Activated CD4-positive, alpha-beta T cell treated with anti-CD3 and anti-CD28 coated beads, Interleukin-2, amount 50 U/mL, for 16 hours (primary cell): ENCODE data around the gene LCE3B.
"Not testable (repeated sequence)": the region's sequence is repeated elsewhere in the genome, so short reads cannot be mapped to it uniquely, and the experiment has no call there.

Source experiments
- DNase-seq: peaks from one replicate; pipeline ENCODE4 v3.0.0-alpha.2; 2020

Gene LCE3B, protein sequence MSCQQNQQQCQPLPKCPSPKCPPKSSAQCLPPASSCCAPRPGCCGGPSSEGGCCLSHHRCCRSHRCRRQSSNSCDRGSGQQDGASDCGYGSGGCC

DNA sequence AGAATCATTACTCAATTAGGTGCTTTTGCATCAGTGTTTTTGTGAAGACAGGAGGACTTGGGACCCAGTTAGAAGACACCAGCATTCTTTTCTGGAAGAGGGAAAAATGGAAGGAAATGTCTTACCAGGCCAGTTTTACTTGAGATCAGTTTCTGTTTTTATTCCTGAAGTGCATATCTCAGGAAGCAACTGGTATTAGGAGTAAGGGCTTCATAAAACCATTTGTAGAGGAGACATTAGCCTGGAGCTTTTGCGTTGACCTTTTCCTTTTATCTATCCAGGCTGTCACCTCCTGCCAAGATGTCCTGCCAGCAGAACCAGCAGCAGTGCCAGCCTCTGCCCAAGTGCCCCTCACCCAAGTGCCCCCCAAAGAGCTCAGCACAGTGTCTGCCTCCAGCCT lies at the start of gene LCE3B:
Gene LCE3B, plus strand, starts transcription at position 301 of the 400 bp plus-strand sequence. Its CDS starts 0 bp downstream, at position 301.
- no peak for DNase-seq

DNA sequence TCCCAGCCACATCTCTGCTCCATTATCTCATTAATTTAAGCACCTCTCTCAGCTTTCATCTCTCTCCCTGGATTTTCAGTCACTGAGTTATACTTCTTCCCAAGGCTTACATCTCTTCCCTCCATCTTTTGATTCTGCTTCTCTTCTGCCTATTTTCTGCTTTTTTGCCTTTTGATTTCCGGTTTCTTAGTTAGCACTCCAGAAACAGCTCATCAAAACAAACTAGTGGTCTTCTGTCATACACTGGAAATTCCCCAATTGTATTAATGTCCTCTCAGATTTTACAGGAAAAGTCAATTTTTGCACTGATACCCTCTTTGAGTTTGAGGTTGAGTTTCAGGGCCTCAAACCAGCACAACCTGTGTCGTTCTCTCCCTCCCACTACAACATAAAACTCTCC lies 48.5 kb upstream of the LCE3B start:
- no peak for DNase-seq

DNA sequence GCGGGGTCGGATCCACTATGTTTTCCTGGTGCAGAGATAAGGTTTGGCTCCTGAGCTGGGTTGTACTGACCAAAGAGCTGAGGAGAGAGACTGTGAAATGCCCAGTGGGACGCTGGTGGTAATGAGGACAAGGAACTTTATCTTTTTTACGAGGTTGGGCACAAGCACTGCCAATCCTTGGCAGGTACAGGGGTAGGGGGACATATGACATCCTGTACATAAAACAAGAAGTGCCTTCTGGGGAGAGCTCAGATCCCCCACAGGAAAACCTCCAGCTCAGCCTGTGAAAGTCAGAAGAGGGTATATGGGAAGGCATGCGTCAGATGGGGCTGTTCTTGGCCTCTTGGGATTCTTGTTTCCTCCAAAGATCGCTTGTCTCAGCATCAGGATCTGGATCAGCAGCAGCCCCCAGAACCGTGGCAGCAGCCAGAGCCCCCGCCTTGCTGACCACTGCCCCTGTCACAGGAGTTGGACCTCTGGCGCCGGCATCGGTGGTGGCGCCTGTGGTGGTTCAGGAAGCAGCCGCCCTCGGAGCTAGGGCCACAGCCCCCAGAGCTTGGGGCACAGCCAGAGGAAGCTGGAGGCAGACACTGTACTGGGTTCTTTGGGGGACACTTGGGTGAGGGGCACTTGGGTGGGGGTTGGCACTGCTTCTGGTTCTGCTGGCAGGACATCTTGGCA lies 47.9 kb upstream of the LCE3B start:
- DNase-seq, result no peak

DNA sequence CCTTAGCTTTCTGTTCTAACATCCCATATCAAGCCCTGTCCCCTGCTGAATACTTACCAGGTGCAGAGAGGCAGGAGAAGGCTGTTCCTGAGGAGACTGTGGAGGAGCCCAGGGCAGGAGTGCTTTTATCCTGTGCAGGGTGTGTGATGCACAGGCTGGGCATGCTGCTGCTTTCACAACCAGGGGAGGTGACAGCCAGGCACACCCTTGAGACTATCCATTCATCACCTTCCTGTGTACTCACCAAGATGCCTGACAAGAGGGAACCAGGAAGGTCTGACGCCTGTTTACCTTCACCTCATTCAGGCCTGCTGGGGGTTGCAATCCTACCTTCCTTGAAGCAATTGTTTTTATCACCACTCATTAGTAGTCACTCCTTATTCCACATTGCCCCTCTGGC lies 46.9 kb upstream of the LCE3B start, which contains the start of gene LCE3E:
Gene LCE3E, minus strand, starts transcription at position 100 of the 400 bp plus-strand sequence. CDS start 572 bp downstream, outside the sequence.
- no peak for DNase-seq

DNA sequence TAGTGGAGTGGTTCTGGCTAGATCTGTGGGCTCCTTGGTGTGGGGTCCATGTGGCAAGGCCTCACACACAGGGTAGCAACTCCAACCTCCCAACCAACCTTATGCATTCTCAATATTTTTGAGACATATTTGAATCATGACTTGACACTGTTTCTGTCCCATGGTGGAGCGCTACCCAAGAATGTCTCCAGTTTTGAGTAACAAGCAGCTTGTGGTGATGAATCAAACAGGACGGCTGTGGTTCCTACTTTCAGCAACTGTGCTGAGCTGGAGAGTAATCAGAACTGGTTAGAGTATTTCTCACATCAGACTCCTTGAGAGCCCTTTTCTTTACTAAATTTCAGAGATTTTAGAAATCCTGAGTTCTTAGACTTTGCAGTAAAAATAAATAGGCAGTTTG lies 36.4 kb upstream of the LCE3B start:
- peak; percentile 88 for DNase-seq

DNA sequence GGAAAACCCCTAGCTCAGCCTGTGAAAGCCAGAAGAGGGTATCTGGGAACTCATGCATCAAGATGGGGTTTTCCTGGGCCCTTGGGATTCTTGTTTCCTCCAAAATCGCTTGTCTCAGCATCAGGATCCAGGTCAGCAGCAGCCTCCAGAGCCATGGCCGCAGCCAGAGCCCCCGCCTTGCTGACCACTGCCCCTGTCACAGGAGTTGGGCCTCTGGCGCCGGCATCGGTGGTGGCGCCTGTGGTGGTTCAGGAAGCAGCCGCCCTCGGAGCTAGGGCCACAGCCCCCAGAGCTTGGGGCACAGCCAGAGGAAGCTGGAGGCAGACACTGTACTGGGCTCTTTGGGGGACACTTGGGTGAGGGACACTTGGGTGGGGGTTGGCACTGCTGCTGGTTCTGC lies 34.1 kb upstream of the LCE3B start:
- DNase-seq, result not testable (repeated sequence)

DNA sequence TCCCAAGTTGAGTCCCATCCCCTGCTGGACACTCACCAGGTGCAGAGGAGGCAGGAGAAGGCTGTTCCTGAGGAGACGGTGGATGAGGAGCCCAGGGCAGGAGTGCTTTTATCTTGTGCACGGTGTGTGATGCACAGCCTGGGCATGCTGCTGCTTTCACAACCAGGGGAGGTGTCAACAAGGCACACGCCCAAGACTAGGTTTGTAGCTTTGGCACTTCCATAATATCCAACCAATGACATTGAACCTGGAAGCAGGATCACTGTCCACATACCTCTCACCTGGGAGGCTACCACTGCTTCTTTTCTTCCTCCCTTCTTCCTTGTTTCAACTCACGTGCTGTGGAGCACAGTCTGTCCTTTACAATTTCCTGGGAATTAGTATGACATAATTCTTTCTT lies 33.2 kb upstream of the LCE3B start, which contains the start of gene LCE3D:
Gene LCE3D, minus strand, starts transcription at position 84 of the 400 bp plus-strand sequence. CDS start 580 bp downstream, outside the sequence.
- no peak for DNase-seq

DNA sequence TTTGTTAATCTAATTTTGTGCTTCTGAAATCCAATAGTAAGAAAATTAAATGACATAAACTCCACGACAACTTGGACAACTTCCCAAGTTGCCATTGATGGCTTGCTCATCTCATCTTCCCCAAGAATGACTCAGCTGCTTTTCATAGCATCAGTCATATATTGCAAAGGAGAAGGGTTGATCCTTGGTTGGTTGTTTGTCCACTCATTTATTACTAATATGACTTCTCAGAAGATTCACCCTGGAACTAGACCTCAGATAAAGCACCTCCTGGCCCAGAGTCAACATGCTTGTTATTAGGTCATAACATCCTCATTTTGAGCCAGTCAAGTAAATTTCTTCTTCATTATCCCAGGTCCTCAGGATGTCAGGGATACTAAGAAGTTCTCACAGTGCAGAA lies 31.0 kb upstream of the LCE3B start:
- DNase-seq, result peak; percentile 17

DNA sequence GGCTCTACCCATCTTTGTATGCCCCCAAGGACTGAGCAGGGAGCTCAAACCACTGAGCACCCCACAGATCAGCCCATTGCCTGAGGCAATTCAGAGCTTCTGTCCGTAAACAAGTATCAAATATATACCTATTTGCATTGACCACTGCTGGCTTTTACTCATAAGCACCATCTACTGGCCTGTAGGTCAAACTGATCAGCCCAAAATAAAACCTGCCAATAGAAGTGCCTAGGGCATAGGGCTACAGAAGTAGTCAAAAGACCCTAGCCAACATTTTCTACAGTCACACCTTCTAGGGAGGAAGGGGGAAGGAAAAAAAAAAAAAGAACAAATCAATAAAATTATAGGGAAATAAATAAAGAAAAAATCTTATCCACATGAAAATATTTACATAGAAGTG lies 28.0 kb upstream of the LCE3B start:
- DNase-seq, result no peak

DNA sequence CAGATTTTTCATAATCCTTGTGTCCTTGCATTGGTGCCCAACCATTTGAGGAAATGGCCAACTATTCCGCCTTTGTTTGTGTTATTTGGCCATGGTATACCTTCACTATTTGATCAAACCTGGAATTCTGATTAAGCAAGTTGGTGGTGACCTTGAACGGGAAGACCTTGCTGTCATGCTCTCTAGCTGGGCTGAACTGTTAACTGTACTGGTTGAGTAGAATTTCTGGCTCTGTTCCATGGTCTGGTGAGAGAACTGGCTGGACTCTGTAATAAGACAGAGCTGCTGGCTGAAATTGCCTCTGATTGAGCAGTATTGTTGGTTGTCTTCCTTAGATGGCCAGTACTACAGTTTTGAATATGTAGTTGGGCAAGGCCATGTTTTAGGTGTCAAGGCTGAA lies 16.6 kb upstream of the LCE3B start:
- no peak for DNase-seq

DNA sequence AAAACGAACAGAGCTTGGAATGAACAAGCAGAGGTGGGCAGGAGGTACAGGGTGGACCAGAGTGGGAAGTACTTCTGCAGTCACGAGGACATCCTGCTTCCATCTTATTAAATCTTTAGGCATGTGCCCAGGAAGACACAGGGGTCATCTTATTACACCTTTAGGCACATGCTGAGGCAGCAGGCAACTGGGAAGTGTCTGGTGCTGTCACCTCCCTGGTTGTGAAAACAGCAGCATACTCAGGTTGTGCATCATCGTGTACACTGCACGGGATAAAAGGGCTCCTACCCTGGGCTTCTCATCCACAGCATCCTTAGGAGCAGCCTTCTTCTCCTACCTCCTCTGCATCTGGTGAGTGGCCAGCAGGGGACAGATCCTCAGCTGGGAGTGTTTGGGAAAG lies 13.7 kb upstream of the LCE3B start, which contains the start of gene LCE3C:
Gene LCE3C, plus strand, starts transcription at position 301 of the 400 bp plus-strand sequence. CDS start 498 bp downstream, outside the sequence.
- no peak for DNase-seq

DNA sequence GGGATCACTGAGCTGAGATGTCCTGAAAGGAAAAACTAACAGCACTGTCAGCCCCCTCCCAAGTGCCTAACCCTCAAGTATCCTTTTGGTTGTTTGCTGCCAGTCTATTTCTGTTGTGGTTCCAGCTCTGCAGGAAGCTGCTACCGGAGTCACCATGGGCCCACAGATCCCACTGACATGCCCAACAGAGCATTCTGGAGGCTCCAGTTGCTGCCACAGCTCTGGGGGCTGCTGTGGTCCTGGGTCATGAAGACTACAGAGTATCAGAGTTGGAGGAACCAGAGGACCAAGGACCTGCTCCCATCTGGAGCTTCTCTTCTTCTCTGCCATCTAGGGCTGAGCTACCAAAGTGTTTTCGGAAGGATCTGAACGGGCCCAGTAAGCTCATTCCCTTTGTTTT lies 8.4 kb downstream of the LCE3B start:
- no peak for DNase-seq

DNA sequence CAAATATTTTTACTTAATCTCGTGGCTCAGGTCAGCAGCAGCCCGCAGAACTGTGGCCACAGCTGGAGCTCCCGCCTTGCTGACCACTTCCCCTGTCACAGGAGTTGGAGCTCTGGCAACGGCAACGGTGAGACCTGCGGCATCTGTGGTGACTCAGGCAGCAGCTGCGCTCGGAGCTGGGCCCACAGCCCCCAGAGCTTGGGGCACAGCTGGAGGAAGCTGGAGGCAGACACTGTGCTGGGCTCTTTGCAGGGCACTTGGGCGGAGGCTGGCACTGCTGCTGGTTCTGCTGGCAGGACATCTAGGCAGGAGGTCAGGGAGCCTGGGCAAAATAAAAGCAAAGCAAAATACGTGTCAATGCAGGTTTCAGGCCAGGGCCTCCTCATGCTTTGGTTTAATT lies 9.2 kb downstream of the LCE3B start, which contains the start of gene LCE3A:
Gene LCE3A, minus strand, starts transcription at position 301 of the 400 bp plus-strand sequence. Its CDS starts 0 bp downstream, at position 301.
- peak; percentile 40 for DNase-seq

DNA sequence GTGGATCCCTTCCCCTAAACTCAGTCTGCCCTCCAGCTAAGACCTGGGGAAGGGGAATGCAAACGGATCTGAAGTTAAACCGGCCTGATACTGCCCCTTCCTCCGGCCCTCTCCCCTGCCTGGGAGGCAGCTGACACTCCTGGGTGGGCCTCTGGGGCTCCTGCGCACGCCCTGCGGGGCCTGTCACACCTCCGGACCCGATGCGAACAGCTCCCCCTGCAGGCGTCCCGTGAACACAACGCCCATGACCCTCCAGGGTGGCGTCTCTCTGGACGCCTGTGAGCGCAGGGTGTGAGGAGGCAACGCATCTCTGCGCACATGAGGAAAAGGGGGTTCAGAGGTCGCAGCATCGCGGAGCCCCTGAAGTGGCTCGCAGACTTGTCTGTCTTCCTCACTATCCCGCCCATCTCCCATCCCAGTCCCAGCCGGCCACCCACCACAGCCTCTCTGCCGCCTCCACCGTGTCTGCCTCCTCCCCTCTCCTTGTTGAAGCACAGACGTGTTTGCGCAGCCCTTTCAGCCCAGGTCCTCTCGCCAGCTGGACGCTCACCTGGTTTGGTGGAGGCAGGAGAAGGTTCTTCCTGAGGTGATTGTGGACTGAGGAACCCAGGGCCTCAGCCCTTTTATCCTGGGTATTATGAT lies 9.7 kb downstream of the LCE3B start:
- DNase-seq, result peak; percentile 53

DNA sequence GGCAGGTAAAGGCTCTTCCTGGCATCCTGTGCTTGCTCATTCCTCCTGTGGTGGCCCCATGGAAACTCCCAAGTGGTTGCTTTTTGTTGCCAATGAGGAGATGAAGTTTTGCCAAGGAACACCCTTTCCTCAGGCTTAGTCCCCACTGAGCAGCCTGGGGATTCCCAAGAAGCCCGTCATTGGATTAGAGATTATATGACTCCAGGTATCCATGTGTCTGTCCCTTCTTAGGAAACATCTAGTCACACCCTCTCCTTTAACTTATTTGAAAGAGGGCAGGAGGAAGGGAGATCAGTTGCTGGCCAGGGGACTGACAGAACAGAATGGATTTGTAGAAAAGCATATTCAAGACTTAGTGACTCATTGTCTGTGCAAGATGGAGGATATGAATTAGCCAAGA lies 13.1 kb downstream of the LCE3B start:
- DNase-seq, result no peak

DNA sequence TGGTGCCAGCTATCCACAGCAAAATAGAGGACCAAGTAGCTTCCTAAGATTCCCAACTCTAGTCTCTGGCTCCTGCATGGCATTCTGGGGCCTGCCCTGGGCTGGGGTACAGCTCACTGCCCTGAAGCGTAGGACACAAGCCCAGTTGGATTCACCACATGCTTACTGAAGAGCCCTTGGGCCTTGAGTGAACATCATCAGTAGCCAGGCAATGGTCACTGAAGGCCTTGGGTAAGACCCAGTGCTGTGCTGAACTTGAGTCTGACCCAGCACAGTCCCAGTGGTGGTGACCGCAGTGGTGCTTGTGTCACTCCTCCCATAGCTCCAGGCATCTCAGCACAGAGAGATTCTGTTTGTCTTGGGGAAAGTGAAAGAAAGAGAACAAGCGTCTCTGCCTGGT lies 17.0 kb downstream of the LCE3B start:
- DNase-seq, result no peak

DNA sequence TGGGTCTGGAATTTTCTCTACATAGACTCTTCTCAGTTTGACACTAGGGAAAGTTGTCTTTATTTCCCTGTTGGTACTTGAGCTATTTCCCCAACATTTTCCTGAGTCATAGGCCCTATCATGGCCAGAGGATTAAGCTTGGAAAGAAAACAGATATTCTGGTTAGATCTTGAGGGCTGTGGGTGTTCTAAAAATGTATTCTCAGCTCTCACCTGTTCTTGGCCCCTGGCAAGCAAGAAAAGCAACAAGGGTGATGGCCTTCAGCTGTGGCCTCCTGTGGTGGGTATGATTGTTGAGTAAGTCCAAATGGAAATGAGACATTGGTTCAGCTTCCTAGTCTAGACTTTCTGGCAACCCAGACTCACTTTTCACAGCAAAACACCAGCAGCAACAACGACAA lies 26.7 kb downstream of the LCE3B start:
- no peak for DNase-seq

DNA sequence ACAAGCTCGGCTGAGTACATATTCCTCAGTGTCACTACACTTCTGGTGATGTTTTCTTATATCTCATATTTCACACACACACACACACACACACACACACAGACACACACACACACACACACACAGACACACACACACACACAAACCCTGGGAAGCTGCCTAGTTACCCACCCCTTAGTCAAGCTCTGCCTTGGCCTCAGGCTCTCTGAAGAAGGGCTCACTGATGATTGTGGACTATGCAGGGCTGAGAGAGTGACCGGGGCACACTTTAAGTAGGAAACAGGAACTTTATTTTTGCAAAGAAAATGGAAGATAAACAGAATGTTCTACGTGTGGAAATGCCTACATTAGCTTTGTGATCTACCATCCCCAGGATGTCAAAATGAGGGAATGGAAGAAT lies 30.3 kb downstream of the LCE3B start:
- no peak for DNase-seq

DNA sequence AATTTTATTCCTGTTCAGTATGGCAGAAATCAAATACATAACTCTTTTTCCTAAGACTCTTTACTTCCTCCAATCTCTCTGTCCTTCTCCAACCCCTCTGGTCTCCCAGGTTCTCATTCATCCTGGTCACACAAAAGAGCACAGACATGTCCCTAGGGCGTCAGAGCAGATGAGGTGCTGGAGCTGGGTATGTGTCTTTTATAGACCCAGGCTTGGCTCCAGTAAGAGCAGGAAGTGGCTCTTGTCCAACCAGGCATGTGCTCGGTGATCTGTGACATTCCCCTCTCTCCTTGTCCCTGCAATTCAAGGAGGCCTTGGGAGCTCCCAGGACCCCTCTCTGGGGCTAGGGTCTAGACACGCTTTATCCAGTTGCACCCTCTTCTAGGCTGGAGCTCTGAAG lies 31.5 kb downstream of the LCE3B start:
- DNase-seq, result no peak

DNA sequence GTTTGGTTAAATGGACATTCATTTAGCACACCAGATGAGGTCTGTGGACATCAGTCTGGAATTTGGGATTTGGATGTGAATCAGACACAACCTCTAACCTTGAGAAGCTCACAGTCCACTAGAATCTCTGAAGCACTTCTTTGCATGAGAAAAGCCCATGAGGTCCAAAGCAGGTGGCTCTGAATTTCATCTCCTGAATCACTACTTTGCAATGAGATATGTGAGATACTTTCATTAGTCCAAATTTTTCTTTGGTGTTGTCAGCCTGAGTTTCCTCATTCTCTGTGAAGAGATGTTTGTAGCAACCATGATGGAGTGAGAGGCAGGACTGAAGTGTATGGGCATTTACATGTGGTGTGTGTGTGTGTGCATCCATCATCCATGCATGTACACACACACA lies 33.0 kb downstream of the LCE3B start:
- DNase-seq, result no peak

DNA sequence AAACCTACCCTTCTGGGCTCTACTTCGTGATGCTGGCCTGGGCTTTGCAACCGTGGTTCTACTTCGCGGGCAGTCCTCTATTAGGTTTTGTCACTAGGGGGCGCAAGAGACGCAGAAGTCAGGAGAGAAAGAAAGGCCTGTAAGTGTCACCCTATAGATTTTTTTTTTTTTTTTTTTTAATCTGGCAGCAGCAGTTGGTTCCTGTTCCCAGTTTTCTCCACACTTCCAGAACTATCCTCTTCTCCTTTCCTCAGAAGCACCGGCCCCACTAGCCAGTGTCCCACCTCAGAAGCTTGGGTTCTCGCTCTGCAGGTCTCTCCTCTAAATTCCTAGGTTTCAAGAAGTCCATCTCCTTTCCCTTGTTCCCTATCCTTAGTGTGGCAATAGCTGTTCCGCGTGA lies 40.5 kb downstream of the LCE3B start:
- DNase-seq, result peak; percentile 74

DNA sequence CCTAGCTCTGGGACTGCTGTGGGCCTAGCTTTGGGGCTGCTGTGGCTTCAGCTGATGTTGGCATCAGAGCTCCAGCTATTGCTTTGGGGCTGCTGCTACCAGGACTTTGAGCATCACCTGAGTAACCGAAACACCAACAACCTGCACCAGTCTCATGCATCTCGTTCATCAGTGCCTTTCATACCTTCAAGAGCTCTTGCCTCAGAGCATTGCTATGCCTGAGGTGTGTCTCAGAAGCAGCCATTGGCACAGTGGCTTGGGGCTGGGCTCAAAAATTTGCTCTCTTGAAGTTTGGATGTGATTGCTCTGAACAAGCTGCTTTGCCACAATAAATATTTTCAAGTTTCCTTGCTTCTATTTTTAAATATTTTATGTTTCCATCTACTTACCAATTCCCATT lies 42.8 kb downstream of the LCE3B start:
- no peak for DNase-seq

DNA sequence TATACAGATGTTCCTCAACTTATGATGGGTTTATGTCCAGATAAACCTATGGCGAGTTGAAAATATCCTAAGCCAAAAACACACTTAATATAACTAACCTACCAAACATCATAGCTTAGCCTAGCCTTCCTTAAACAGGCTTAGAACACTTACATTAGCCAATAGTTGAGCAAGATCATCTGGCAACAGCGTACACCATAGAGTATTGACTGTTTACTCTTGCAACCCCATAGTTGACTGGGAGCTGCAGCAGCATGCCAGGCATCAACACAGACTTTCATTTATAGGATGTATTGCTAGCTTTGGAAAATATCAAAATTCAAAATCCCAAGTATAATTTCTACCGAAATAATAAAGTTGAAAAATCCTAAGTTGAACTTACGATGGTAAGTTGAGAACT lies 44.1 kb downstream of the LCE3B start:
- no peak for DNase-seq

DNA sequence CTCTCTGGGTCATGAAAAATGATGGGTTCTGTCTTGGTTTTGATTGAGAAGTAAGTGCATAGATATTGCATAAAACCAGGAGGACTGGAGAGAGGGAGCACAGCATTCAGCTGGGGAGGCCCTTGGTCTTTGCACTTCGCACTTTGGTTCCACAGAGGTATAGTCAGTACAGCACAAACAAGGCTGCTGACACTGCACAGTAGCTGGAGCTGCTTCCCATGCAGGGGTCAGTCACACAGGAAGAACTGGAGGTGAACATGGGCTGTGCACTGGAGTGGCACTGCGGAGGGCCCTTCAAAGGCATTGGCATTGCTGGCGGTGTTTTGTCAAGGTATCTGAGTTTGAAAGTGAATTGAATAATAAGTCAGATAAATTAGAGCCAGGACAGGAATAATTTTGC lies 45.0 kb downstream of the LCE3B start:
- no peak for DNase-seq
